ENCODE results near the gene RSKR.
"Not testable (repeated sequence)": the region's sequence is repeated elsewhere in the genome, so short reads cannot be mapped to it uniquely, and the experiment has no call there.

RSKR gene

DNA sequence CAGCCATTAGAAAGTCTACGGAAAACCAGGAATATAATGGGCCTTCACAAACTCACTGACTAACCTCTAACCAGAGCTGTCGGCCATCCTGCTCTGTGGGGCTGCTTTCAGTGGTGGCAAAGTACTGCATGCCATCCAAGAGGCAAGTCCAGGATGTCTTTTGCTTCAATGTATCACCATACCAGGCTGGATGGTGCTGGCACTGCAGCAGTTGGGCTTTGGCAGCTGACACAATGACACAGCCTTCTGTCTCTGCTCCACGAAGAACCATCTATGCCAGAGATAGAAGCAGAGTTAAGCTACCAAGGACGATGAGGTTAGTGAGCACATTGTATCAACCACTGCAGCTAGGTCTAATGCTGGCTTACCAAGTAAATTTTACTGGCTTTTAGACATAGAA is 9.7 kb upstream of the RSKR start:
- peak; percentile 32 for DNase-seq (ENCODE audit: low spot score)

DNA sequence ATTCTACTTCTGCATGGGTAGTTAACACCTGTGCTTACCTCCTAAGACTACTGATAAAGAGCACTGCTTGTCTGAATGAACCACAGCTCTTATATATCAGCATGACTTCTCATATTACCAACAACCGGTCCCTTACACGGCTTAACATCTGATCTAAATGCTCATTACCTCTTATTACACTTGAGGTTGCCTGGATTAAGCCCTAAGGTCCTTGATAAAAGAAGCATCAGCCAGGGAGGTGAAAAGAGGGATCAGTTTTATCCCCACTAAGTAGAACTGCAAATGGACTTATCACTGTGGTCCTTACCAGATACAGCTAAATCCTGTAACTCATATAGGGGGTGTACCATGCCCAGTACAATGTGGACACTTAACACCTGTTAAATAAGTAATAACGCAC is 8.2 kb upstream of the RSKR start:
- no peak for DNase-seq (ENCODE audit: low spot score)

DNA sequence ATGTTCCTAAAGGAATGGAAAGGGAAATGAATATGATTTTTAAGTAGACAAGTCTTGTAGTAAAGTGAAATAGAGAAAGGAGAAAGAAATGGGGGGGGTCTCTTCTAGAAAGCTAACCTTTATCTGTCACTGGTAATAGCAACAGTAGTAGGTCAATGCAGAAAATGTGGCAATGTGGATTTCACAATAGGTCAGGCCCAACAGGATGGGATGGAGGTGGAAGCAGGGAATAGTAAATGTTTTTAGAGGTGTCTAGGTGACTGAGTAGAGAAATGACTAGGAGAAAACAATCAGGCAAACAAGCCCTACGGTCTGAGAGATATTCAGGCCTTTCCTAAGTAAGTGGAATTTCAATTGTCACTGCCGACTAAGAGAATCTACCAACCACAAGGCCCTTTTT is 6.0 kb upstream of the RSKR start:
- no peak for DNase-seq (ENCODE audit: low spot score)

DNA sequence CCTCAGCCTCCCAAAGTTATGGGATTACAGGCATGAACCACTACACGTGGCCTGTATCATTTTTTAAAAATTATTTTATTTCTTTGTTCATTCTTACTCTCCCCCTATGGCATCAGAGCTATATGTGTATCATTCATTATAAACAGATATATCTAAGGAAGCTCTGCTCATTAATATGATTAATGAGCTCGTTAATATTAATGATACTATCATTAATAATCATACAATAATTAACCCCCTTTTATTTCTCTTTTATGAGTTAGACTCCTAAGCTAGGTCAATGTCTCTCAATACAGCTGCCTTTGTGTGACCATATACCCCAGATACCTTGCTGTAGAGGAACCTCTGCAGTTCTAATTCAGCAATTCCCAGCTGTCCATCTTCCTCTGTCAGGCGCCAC is 4.5 kb upstream of the RSKR start:
- DNase-seq (ENCODE audit: low spot score) = no peak

DNA sequence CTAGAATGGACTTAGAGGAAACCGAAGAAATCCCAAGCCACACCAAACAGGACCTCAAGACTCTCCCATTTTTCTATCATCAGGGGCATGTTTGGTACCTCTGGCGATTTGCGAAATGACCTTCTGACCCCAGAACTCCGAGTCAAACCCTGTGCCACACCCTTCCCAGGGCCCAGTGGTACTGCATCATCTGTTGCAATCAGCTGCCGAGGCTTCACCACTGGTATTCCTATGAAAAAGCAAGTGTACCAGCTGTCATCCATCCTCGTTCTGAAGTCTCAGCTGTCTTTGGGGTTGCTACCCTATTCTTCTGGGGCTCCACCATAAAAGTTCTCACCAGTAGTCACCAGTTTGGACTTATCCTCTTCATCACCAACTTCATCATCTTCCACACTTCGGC is 2.3 kb upstream of the RSKR start:
- no peak for DNase-seq (ENCODE audit: low spot score)

DNA sequence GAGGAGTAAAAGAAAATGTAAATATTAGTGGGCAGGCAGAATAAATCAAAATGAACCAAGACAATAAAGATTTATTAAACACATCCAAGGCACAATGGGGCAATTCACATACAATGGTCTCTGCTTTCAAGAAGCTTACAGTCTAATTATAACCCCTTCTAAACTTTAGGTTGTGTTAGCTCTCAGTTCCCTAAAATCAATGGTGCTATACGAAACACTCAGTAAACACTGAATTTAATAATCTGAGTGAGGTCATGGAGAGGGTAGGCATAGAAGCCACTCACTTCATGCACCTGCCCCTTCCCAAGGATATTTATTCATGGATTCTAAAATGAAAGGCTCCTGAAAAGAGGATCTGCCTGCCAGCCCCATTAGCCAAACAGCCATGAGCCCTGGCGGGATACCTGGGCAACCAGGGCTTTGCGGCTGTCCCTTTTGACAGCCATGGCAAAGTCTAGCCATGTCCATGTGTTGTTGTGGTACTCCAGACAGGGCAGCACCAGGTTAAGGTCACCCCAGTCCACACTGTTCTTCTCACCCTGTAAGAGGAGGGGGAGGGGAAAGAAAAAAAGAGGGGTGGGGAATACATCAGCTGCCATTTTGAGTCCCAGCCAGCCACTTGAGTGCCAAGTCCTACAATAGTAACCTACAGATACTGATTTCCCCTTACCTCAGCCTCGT is 1.4 kb upstream of the RSKR start:
- no peak for DNase-seq (ENCODE audit: low spot score)

DNA sequence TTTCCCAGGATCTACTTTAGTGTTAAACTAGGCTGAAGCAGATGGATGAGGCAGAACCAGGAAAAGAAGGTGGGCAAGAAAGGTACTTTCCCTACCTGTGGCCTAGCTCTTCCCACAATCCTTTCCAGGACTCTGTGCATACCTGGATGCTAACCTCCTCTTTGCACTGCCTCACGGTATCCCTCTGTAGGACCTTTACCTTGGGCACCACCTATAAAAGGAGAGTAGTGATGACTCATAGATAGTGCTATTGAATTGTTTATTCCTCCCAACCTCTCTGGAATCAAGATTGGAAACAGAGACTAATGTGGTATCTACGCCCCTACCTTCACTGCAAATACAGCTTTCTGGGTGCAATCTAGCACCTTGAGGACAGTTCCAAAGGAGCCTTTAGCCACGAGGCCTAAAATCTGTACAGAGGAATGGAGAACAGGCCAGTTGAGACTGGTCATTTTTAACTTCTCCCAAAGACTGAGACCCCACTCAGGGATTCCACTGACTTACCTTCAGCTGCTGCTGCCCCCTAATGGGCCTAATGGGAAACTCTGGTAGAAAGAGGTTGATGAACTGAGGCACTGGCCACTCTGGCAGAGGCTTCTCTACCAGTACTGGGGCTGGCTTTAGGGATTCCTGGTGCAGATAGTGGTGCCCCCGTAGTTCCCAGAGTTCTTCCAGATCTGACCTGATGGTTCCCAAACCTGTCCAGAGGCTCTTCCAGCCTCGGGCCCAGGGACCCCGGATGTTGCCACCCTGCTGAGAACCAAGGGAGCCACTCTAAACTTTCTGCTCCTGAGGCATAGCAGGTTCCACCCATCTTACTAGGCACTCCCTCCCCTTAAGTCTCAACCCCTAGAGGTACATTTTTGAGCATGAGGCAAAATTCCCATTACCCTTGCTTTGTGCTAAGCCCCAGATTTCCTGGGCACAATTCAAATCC is 781 bp downstream of the RSKR start:
- peak; percentile 58 for DNase-seq (ENCODE audit: low spot score)

DNA sequence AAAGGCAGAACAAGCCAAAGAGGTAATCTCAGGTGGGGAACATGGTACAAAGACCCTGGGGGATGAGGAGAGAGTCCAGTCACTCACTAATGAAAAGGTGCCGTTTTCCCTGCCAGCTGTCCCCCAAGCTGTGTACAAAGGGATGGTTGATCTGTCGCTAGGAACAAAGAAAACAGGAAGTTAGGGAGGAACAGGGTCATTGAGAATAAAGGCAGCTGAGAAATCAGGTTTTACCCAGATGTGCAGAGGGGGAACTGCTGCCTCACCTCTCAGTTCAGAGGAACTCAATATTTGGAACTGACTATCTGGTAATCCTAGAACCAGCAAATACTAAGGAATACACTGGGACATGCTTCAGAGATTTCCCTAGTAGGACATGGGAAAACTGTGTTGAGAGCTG is 1.5 kb downstream of the RSKR start:
- DNase-seq (ENCODE audit: low spot score) = no peak

DNA sequence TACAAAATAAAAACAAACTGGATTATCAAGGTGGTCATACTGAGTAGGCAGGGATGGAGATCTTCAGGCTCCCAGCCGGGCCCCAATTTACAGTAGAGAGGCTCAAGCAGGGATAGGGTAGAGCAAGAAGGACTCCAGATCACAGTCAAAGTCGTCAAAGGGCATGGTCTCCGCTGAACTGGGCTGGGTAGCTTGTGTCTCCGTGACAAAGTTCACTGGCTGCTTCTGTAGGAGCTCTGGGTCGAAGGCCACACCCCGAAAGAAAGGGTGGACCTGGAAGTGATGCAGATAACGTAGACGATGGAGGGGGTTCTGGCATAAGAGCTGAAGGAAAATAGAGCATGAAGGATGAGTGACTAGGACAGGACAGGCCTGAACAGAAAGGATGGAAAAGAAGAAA is 3.6 kb downstream of the RSKR start:
- DNase-seq (ENCODE audit: low spot score) = no peak

DNA sequence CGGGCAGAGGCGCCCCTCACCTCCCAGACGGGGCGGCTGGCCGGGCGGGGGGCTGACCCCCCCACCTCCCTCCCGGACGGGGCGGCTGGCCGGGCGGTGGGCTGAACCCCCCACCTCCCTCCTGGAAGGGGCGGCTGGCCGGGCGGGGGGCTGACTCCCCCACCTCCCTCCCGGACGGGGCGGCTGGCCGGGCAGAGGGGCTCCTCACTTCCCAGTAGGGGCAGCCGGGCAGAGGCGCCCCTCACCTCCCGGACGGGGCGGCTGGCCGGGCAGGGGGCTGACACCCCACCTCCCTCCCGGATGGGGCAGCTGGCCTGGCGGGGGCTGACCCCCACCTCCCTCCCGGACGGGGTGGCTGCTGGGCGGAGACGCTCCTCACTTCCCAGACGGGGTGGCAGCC is 10.0 kb downstream of the RSKR start:
- DNase-seq (ENCODE audit: low spot score) = not testable (repeated sequence)

DNA sequence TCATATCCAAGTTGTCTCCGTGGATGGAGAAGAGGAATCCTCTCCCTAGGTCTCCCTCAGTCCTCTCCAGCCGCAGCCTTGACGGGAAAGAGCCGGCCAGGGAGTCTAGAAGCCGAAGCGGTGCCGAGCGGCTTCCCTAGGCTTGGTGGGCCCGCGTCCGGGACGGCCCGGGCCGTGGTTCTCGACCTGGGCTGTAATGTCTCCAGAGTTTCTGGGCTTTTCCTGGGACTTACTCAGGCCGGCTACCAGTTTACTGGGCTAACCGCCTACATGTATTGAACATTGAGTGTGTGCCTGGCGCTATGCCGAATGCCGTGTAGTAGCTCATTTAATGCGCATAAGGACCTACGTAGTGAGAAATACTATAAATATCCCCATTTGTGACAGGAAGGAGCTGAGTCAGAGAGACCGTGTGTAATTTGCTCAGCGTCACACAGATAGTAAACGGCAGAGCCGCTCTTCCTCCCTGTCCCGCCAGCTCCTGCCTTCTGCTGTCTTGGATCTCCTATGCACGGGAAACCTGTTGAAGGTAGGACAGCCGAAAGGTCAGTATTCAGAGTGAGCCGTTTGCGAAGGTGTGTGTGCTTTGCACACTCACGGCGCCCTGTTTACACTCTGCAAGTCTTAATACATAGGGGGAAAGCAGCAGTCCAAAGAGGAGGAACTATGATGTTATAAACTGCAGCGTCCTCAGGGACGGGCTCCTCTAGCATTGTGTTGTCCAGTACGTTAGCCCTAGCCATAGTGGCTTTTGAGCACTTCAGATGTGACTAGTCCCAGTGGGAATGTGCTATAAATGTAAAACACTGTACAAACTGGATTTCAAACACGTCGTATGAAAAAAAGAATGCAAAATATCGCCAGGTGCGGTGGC is 14.4 kb downstream of the RSKR start:
- DNase-seq (ENCODE audit: low spot score) = peak; percentile 49

DNA sequence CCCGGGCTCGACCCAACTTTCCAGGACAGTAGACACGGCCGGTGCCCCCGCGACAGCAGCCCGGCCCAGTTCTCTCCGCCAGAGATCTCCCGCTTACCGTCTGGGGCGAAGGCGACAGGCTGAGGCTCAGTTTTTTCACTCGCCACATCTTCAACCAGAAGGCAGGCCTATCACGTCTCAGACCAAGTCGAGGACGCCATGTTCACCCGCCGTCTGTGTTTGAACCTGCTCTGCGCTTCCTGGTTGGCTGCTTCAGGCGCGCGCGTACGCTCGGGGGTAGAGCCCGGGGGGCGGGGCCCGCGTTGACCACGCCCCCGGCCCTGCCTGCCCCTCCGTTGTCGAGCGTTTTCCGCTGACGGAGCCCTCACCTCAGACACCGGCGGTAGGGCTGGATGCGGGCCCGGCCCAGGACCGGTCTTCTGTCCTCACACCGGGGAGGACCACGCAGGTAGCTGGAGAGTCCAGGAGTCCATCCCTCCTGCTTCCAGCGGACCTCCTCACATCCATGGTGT is 15.1 kb downstream of the RSKR start, which contains the start of gene SPAG5:
Gene SPAG5, minus strand, starts transcription at position 227 of the 512 bp plus-strand sequence. Its CDS starts 79 bp downstream, at position 148.
- DNase-seq (ENCODE audit: low spot score) = peak; percentile 88

DNA sequence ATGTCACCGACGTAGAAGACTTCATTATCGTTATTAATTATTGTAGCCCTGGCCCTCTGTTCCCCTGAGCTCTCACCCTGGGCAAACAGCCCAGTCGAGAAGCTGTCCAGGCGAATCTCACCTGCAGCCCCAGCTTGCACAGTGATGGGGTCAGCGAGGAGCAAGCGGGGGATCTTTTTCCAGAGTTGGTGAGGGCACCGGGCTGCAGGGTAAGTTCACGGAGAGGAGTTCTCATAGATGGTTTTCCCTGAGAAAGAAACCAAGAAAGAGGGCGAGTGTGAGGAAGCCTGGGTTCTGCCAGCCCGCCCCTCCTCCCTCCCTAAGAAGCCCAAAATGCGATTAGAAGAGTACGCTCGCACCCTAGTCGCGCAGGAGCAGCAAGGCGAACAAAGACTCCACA is 15.6 kb downstream of the RSKR start:
- no peak for DNase-seq (ENCODE audit: low spot score)

DNA sequence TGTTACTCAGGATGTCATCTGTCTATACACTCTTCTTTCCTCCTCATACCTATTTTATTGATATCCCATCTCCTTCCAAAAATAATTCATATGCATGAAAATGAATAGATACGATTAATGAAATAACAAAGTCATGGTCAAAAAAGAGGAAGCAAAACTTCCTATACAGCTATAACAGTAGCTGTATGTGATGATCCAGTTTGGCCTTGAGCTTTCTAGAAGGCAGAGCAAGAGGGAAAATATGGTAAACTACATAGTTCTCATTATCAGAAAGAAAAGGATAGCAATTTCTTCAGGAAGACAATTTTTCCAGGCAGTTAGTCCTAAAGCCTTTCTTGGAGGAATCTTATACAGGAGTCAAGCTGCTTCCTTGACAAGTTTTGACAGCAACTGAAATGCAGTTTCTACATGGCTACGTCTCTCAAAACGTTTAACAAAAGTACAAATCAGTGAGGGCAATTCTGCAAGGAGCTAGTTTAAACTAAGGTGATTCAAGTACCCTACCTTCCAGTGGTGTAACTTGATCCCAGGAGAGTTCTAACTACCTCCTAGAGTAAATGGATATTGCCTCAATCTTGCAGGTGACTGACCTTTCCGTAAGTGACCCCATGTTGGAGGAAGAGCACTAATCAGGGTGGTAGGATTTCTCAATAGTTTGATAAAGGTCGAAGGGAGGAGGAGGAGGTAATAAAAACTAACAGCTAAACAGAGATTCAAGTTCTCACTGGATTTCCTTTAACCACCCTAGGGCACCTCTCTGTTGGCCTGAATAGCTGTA is 16.2 kb downstream of the RSKR start:
- no peak for DNase-seq (ENCODE audit: low spot score)

DNA sequence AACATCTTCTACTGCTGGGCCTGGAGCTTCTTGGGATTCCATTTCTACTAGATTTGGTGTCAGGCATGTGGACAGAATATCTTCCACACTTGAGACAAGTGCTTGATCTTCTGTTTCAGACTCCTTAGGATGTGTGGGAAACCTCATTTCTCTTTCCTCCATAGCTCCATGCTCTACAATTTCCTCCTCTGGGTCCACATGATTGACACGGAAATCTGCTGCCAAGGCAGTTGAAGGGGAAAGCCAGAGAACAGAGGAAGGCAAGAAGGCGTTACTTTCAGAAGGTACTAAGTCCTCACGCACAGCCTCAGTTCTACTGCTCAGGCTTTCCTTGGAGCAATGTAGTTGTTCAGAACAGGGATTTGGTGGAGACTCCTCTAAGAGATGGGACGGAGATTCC is 21.7 kb downstream of the RSKR start:
- no peak for DNase-seq (ENCODE audit: low spot score)

DNA sequence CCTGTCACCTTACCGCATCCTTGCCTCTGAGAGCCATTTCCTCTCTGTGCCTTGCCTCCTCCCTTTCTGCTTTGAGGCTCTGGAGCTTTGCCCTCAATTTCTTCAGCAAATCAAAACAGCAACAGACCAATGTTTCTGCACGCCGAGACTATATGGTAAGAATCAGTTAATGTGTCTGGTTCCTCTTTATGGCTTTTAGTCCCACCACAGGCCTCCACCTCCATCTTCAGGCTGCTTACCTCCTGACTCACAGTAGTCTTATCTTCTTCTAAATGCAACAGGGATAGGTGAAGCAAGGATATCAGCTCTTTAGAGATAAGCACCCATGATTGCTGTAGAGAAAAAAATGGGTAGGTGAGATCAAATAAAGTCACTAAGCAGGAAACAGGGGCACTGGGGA is 28.1 kb downstream of the RSKR start:
- no peak for DNase-seq (ENCODE audit: low spot score)

DNA sequence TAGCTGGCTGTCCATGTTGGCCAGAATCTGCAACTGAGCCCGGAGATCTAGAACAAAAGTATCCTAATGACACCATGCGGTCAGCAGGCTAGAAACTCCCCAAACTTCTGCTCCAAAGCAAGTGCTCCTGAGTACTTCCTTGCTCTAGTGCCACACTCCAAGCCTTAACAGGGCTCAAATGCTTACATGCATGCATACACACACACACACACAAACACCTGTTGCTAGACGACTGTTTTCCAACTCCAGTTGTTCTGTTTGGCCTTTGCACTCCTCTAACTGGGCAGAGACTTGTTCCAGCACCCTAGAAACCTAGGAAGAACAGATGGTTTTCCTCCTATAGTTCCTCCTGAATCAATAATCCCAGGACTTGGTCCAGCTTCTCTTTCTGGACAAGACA is 29.6 kb downstream of the RSKR start:
- DNase-seq (ENCODE audit: low spot score) = no peak

DNA sequence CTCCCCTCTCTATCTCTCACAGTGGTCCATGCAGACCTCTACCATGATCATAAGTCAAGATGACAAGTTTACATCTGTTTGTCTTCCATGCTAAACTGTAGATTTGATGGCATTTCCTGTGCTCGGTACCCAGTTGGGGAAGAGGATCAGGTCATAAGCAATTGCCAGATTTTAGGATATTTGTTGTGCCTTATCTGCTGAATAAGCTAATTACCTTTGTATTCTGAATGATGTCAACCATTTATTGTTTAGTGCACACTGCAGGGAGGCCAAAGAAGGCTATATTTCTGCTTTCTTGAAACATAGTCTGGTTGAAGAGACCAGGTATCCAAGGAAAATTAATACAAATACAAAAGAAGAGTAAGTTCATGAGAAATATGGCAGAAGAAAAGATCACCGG is 31.5 kb downstream of the RSKR start:
- no peak for DNase-seq (ENCODE audit: low spot score)

DNA sequence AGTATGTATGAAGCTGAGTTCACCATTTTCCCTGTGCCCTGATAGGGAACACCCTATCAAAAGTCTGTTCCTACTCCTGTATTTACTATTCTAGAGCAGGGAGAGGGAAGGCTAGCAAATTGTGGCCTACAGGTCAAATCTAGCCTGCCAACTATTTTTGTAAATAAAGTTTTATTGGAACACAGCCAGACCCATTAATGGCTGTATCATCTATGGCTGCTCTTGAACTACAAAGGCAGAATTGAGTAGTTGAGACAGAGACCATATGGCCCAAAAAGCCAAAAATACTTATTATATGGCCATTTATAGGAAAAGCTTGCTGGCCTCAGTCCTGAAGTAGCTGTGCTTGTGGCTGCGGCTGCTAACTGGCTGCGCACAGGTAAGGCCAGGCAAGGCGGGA is 33.0 kb downstream of the RSKR start:
- DNase-seq (ENCODE audit: low spot score) = no peak

DNA sequence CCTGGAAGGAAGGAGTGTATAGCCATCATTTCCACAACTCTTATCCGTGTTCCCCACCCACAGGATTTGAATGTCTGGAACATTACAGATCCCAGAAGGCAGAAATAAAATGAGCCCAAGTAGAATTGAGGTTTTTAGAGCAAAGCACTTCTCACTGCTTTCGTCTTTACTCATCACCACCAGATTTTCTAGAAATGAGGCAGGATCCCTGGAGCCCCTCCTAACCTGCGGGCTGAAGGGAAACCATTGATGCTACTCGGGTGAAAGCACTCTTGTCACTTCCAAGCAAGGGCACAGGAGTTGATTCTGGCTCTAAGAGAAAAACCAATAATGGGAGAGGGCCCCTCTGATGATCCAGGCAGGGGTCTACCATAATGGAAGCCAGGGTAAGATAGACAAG is 34.5 kb downstream of the RSKR start:
- DNase-seq (ENCODE audit: low spot score) = no peak
